ENCODE results near the gene SUPT20HL2.
"Not testable (repeated sequence)": the region's sequence is repeated elsewhere in the genome, so short reads cannot be mapped to it uniquely, and the experiment has no call there.

Gene SUPT20HL2

DNA sequence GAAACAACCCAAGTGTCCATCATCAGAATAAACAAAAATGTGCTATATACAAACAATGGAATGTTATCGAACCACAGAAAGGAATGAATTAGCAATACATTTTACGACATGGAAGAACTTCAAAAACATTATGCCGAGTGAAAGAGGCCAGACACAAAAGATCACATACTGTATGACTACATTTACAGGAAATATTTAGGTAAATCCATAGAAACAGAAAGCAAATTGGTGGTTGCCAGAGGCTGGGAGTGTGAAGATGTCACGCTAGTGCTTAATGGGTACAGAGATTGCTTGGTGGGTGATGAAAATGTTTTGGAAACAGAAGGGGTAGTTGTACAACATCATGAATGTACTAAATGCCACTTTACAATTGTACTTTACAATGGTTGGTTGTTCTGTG, 5.1 kb downstream of the SUPT20HL2 start:
- not testable (repeated sequence) for DNase-seq

DNA sequence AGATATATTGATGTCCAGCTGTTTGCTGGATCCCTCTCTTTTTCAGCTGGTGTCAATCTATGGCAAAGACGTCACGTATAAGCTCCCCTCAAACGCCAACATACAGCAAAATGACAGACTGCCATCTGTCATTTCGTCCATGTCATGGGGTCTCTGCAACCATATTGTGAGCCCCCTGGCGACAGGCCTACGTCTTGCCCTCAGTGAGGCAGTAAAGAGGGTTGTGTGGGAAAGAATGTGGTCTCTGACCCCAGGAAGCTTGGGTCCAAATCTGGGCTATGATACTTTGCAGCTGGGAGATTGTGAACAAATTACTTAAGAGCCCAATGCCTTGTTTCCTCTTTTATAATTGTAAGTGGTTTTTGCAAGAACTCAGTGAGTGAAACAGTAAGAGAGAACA, 7.4 kb downstream of the SUPT20HL2 start:
- DNase-seq: no peak

DNA sequence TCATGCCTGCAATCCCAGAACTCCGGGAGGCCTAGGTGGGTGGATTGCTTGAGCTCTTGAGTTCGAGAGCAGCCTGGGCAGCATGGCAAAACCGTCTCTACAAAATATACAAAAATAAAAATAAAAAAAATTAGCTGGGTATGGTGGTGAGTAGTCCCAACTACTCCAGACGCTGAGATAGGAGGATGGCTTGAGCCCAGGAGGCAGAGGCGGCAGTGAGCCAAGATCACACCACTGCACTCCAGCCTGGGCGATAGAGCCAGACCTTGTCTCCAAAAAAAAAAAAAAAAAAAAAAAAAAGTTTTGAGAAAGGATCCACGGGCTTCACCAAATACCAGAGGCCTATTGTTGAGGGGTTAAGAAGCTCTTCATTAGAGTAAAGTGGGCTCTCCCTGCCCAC, 8.0 kb downstream of the SUPT20HL2 start:
- DNase-seq: no peak

DNA sequence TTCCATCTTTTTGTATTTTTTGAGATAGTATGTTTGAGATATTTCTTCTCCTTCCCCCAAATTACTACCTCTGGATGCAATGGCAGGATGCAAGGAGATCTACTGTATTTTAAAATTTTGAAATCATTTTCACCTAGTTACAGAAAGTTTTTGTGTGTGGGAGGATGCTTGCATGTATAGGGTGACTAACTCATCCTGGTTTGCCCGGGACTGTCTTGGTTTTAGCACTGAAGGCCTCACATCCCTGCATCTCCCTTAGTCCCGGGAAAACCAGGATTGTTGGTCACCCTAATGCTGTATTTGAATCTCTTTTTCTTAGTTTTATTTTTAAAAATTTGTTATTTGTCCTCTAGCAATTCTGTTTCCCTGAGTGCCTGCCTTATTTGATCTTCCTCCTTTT, 12.1 kb downstream of the SUPT20HL2 start:
- no peak for DNase-seq

DNA sequence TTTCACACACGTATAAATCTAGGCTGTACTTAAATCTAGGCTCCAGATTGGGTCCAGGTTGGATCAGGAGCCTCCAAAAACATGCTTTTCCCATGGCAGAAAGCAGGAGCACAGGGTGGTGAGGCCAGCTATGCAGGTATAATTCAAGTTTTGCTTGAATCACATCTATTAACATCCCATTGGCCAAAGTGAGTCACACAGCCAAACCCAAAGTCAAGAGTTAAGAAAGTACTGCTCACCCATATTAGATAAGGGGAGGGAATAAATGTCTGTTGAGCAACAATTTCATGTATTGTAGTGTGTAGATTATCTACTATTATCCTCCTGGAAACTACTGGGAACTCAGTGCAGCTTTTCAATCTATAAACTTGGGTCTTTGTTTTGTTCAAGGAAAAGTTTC, 12.8 kb downstream of the SUPT20HL2 start:
- no peak for DNase-seq

DNA sequence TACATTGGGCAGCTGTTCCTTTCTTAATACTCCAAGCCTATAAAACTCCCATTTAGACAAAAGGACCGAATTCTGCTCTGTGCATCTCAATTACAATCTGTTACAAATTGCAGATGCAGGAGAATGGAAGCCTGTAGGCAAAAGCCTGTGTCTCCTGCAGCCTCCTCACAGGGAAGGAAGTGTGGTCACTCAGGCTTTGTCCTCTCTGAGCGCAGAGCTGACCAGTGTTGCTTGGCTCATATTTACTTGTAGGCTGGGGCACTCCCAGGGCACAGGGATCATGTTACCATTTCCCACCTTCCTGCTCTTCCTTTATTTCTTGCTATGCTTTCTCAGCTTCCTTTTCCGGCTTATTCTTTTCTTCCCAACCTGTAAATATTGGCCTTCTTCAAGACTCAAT, 15.7 kb downstream of the SUPT20HL2 start:
- DNase-seq: no peak

DNA sequence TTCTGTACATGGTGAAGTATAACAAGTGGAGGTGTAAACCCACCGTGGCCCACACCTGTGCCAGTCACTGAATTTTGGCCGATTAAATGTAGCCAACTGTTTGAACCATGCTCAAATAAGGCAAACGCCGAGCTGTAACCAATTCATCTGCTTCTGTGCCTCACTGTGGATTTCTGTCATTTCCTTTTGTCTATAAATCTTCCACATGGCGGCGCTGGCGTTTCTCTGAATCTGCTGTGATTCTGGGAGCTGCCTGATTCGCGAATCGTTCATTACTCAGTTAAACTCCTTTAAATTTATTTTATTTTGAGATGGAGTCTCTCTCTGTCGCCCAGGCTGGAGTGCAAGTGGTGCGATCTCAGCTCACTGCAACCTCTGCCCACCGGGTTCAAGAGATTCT, 19.2 kb downstream of the SUPT20HL2 start:
- no peak for DNase-seq

DNA sequence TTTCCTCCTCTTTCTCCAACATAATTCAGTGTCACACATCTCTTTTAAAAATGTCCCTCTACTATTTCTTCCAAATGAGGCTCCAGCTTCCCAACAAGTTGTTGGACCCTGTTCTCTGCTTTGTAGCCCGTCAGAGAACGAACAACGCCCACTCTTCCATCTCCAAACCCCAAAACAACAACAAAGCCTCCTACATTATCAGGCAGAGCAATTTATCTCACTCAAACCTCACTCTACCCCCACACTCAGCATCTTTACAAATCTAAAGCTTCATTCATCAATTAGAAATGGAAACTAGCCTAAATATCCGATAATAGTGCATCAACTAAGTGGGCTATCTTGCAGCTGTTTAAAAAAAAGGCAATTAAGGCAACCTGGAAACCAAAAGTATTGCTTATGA, 20.5 kb downstream of the SUPT20HL2 start:
- no peak for DNase-seq

DNA sequence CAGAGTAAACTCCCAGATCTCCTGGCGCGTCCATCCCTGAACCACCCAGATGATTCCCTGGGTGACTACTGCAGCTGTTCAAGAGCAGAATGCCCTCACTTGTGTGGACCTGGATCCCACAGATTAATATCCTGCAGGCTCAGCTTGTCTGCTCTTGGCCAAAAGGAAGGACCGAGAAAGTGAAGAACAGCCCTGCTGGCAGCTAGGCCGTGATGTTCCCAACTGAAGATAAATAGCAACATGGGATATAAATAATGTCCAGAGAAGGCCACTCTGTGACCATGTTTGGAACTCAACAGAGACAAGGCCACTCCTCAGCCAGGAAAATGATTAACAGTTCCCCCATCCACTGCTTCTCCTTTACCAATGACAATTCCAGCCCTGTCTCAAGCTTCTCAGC, 21.5 kb downstream of the SUPT20HL2 start:
- DNase-seq: no peak

DNA sequence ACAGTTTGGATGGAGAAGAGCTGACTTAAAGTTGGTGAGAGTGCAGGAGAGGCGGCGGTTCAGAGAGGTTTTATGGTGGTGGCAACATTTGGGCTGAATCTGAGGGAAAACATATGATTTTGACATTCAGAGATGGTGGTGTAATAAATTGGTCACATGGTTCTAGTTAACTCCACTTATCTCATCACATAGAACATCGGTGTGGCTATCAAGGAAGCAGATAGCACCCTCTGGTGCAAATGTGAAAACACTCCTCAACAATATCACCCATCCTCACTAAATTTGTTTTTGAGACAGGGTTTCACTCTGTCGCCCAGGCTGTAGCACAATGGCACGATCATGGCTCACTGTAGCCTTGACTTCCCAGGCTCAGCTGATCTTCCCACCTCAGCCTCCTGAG, 28.8 kb downstream of the SUPT20HL2 start:
- DNase-seq: no peak

DNA sequence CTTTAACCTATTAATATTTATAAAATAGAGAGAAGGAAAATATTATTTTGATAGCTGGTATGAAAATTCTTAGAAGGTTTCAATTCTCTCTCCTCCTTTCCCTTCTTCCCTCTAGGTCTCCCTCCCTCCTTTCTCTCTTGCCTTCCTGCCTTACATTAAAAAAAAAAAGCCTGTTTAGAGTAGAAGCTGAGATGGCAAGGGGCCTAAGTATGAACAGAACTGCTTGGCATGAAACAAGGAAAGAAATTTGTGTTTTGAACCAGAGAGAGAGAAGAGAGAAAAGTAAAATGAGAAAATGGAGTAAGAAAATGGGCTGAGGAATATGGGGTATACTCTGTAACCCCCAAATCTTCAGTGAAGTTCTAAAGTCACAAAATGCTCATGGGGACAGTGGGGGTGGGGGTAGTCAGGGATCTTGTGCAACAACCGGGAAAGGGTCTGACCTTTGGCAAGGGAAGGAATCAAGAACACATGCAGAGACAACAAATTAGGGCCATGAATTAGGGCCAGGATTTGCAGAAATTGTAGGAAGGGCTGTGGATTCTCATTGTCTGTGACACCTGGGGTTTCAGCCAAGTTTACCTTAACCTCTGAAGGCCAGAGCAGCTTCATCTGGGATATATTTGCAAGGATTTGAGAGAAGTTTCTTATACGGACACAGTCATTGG, 30.6 kb downstream of the SUPT20HL2 start:
- DNase-seq: no peak

DNA sequence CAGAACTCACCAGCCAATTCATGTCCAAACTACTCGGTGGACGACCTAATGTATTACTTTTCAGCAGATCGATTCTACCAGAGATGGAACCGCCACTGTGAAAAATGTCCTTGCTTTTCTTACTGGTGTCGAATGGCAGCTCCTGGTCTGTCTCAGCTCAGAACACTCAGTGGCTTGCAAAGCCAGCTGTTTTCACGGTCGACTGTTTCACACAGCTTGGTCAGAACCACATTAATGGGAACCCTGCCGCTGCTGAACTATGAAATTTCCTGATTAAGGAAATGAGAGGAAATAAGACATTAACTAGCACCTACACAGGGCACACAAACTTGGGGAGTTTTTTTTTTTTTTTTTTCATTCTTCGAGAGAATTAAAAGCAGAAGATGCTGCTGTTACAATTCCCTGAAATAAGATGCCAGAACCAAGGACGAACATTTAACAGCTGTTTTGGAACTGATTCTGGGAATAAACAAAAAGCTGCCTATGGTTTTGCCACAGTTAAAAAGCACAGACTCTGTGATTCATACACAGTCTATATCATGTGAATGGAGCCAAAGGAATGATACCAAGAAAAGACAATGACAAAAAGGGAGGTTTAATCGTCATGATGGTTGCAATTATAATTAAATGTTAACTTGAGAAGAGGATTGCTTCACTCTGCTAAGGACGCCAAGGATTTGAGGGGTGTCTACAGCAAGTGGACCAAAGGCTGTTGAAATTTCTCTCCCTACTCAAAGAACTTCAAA, 31.3 kb downstream of the SUPT20HL2 start:
- DNase-seq: no peak

DNA sequence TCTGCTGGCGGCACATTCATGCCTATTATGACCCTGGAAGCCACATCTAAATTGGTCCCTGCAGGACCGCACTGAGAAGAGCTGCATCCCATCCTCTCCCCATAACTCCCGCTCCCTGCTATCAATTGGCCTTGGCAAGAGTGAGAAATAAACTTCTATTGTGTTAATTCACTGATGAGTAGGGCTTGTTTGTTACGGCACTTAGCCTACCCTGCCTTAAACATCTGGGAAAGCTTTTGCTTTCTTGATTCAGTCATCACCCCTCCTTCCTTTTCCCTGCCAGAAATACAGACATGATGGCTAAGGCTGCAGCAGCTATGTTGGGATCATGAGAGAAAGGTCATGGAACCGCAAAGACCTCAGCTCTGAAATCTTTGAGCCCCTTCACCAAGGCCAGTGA, 36.5 kb downstream of the SUPT20HL2 start:
- DNase-seq: no peak

DNA sequence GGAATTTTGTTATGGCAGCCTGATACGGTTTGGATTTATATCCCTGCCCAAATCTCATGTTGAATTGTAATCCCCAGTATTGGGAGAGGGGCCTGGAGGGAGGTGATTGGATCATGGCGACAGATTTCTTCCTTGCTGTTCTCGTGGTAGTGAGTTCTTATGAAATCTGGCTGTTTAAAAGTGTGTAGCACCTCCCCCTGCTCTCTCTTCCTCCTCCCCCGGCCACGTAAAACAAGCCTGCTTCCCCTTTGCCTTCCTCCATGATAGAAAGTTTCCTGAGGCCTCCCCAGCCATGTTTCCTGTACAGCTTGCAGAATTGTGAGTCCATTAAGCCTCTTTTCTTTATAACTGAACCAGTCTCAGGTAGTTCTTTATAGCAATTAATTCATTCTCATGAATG, 37.9 kb downstream of the SUPT20HL2 start:
- DNase-seq: no peak

DNA sequence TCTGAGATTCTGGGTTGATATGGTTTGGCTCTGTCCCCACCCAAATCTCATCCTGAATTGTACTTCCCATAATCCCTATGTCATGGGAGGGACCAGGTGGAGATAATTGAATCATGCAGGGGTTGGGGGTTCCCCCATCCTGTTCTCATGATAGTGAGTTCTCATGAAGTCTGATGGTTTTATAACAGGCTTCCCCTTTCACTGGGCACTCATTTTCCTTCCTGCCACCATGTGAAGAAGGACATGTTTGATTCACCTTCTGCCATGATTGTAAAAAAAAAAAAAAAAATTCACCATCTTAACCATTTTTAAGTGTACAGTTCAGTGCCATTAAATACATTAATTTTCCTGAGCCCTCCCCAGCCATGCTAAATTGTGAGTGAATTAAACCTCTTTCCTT, 42.6 kb downstream of the SUPT20HL2 start:
- no peak for DNase-seq

DNA sequence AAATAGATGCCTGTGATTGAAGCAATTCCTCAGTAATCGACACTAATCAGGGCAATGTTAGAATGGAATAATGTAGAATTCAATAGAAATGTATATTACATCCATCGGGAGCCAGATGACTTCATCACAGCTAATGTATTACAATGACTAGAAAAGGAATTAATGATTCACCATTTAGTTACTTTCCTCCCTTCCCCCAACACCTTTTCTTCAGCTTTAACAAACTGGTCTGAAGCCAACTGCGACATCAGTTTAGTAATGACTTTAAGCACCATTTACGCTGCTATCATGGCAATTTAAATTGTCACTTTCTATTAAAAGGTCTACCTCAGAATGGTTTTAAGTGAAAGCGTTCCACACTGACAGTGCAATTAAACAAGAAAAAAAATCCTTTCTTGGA, 45.1 kb downstream of the SUPT20HL2 start:
- no peak for DNase-seq

DNA sequence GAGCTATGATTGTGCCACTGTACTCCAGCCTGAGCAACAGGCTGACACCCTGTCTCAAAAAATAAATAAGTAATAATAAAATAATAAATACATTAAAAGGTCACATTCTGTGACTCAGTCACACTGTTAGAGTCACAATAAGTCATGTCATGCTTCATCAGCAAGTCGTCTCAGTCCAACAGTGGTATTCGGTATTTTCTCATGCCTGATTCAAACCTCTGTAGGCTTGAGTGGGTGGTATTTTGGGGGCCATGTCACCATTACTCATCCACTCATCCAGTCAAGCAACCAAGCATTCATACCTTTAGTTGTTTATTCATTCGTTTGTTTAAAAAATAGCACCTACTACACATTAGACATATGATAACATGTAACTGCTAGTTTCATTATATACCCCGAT, 46.9 kb downstream of the SUPT20HL2 start:
- DNase-seq: no peak

DNA sequence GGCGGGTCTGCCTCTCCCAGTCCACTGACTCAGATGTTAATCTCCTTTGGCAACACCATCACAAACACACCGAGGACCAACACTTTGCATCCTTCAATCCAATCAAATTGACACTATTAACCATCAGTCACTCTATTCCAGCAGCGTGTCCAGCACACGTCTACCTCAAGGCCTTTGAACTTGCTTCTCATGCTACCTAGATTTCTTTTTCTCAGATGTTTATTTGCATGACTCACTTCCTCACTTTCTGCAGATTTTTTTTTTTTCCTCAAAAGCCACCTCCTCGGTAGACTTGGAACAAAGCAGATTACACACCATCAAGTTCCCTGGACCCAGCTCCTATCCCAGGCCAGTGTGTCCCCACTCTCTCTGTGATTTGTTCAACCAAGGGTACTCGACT, 49.5 kb downstream of the SUPT20HL2 start:
- no peak for DNase-seq

DNA sequence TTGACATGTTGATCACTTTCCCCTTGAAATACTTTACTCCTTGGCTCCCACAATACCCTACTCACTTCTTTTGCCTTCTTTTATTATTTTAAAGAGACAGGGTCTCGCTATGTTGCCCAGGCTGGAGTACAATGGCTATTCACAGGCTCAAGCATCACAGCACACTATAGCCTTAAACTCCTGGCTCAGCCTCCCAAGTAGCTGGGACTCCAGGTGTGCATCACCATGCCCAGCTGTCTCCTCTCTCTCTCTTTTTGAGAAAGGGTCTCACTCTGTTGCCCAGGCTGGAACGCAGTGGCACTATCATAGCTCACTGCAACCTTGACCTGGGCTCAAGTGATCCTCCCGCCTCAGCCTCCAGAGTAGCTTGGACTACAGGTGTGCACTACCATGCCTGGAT, 51.6 kb downstream of the SUPT20HL2 start:
- DNase-seq: no peak

Data from NCI-H2029 treated with DMSO at 0.1 percent for 48 hours (cell line).